Liver (tissue), 9 donors: ENCODE results near the gene ARHGAP29. TPM values are rescaled to one million over a fixed set of nuclear protein-coding genes. Genes with fewer than 3 reads are reported as not detected.

ENCODE experiments used
- DNase-seq: peaks from one replicate; pipeline ENCODE4 v3.0.0-alpha.2; 2017; ENCODE audit warnings: low spot score
- H3K27ac ChIP-seq, 2 donors: one replicate each; pipeline ENCODE4 v1.7.0; 2013; ENCODE audit warnings: inconsistent platforms in 2 of 2, low read length in 2 of 2, control low read depth in 1 of 2, low read depth in 1 of 2, mild to moderate bottlenecking in 1 of 2
- H3K27me3 ChIP-seq, 4 donors: one replicate each; pipeline versions ENCODE4 v1.6.1 to v1.7.0; 2013; ENCODE audit warnings: low read length in 3 of 4, inconsistent platforms in 1 of 4, mild to moderate bottlenecking in 1 of 4, moderate library complexity in 1 of 4; ENCODE audit not compliant: control insufficient read depth in 4 of 4, insufficient read depth in 4 of 4
- H3K36me3 ChIP-seq, 4 donors: one replicate each; pipeline versions ENCODE4 v1.6.1 to v1.7.0; 2013; ENCODE audit warnings: low read length in 3 of 4, mild to moderate bottlenecking in 3 of 4, low read depth in 1 of 4, moderate library complexity in 1 of 4; ENCODE audit not compliant: control insufficient read depth in 4 of 4, insufficient read depth in 3 of 4
- H3K4me1 ChIP-seq, 4 donors: one replicate each; pipeline versions ENCODE4 v1.6.1 to v1.7.0; 2013; ENCODE audit warnings: low read length in 3 of 4, mild to moderate bottlenecking in 3 of 4, moderate library complexity in 1 of 4; ENCODE audit not compliant: control insufficient read depth in 4 of 4, insufficient read depth in 4 of 4
- H3K4me3 ChIP-seq, 3 donors: one replicate each; pipeline versions ENCODE4 v1.6.1 to v1.7.0; 2013; ENCODE audit warnings: low read length in 3 of 3, control low read depth in 1 of 3, low read depth in 1 of 3, mild to moderate bottlenecking in 1 of 3
- H3K9ac ChIP-seq, 2 donors: one replicate each; pipeline ENCODE4 v1.7.0; 2013; ENCODE audit warnings: low read length in 2 of 2, mild to moderate bottlenecking in 2 of 2, moderate library complexity in 2 of 2, control low read depth in 1 of 2, low read depth in 1 of 2
- H3K9me3 ChIP-seq, 4 donors: one replicate each; pipeline versions ENCODE4 v1.6.1 to v1.7.0; 2013; ENCODE audit warnings: low read length in 3 of 4; ENCODE audit not compliant: control insufficient read depth in 4 of 4
- EGR1 ChIP-seq, 2 donors: IDR thresholded peaks; 2 replicates each; pipeline ENCODE4 v1.6.1; 2016 to 2018; ENCODE audit warnings: antibody characterized with exemption in 2 of 2, low read depth in 2 of 2
- FOXA1 ChIP-seq: IDR thresholded peaks from 2 replicates; pipeline ENCODE4 v1.6.1; 2016; ENCODE audit warnings: antibody characterized with exemption
- FOXA2 ChIP-seq: IDR thresholded peaks from 2 replicates; pipeline ENCODE4 v1.6.1; 2016; ENCODE audit warnings: antibody characterized with exemption
- GABPA ChIP-seq, 2 donors: IDR thresholded peaks in 1 of 2; conservative IDR thresholded peaks in 1 of 2; 2 replicates each; pipeline ENCODE4 v1.6.1; 2016; ENCODE audit warnings: antibody characterized with exemption in 2 of 2, mild to moderate bottlenecking in 1 of 2, moderate library complexity in 1 of 2
- HNF4A ChIP-seq, 2 donors: conservative IDR thresholded peaks; 2 replicates each; pipeline ENCODE4 v1.6.1; 2016; ENCODE audit warnings: antibody characterized with exemption in 2 of 2, mild to moderate bottlenecking in 2 of 2
- HNF4G ChIP-seq: IDR thresholded peaks from 2 replicates; pipeline ENCODE4 v1.6.1; 2016; ENCODE audit warnings: antibody characterized with exemption
- JUND ChIP-seq, 2 donors: IDR thresholded peaks; 2 replicates each; pipeline ENCODE4 v1.6.1; 2016; ENCODE audit warnings: antibody characterized with exemption in 2 of 2
- NR2F2 ChIP-seq: IDR thresholded peaks from 2 replicates; pipeline ENCODE4 v1.6.1; 2016; ENCODE audit warnings: antibody characterized with exemption
- RAD21 ChIP-seq, 2 donors: IDR thresholded peaks; 2 replicates each; pipeline ENCODE4 v1.6.1; 2016; ENCODE audit warnings: antibody characterized with exemption in 2 of 2, mild to moderate bottlenecking in 2 of 2
- RXRA ChIP-seq, 2 donors: IDR thresholded peaks; 2 replicates each; pipeline ENCODE4 v1.6.1; 2017 to 2018; ENCODE audit warnings: antibody characterized with exemption in 2 of 2, mild to moderate bottlenecking in 1 of 2
- SP1 ChIP-seq: IDR thresholded peaks from 2 replicates; pipeline ENCODE4 v1.6.1; 2018; ENCODE audit warnings: antibody characterized with exemption, mild to moderate bottlenecking
- TAF1 ChIP-seq: conservative IDR thresholded peaks from 2 replicates; pipeline ENCODE4 v1.6.1; 2016; ENCODE audit warnings: antibody characterized with exemption, mild to moderate bottlenecking
- YY1 ChIP-seq: IDR thresholded peaks from 2 replicates; pipeline ENCODE4 v1.6.1; 2016; ENCODE audit warnings: antibody characterized with exemption, mild to moderate bottlenecking
- WGBS: extraction: QIAGEN DNeasy Blood & Tissue Kit; methylation state at CpG from one replicate; pipeline ENCODE4 v1.1.7; 2013; 5-methylcytosine and 5-hydroxymethylcytosine counted together
- polyA plus RNA-seq, 2 donors: library from polyadenylated mRNA; stranded (reverse) in 1 of 2; unstranded in 1 of 2; fragments of 200-250 nt in 1 of 2; fragments of >200 nt in 1 of 2; fragmentation: Nextera tagmentation in 1 of 2; extraction: Ambion mirVana in 1 of 2; gene quantifications; one replicate each; pipeline versions ENCODE4 v1.2.1 to v1.2.3, GENCODE V29; 2013 to 2015
- total RNA-seq, 2 donors: library from RNA; depleted of rRNA; stranded (reverse); fragments of >200 nt; gene quantifications; one replicate each; pipeline ENCODE4 v1.2.3, GENCODE V29; 2014
- TF ChIP-seq, protein P1 (sequence below): IDR thresholded peaks from 2 replicates; pipeline ENCODE4 v1.6.1; 2016; ENCODE audit warnings: antibody characterized with exemption
- TF ChIP-seq, protein P2 (sequence below): IDR thresholded peaks from 2 replicates; pipeline ENCODE4 v1.6.1; 2016; ENCODE audit warnings: antibody characterized with exemption, mild to moderate bottlenecking
- TF ChIP-seq, protein P3 (sequence below): fragments of 150-350 bp; IDR thresholded peaks from 2 replicates; pipeline ENCODE4 v1.5.1; 2017; ENCODE audit warnings: improper control_type of control experiment, low read depth, low read length; ENCODE audit not compliant: missing input control
- TF ChIP-seq, protein P4 (sequence below): IDR thresholded peaks from 2 replicates; pipeline ENCODE4 v1.6.1; 2016; ENCODE audit warnings: antibody characterized with exemption
- TF ChIP-seq, protein P5 (sequence below): IDR thresholded peaks from 2 replicates; pipeline ENCODE4 v1.6.1; 2016; ENCODE audit warnings: antibody characterized with exemption
- donor health status: healthy.
- donor health status: healthy.
- donor health status: healthy.
- donor health status: healthy.
- donor health status: healthy.

The ARHGAP29 gene
- total and polyA plus RNA-seq, 4 donors, result 8.3 to 27.7 (median 13.2) TPM

DNA sequence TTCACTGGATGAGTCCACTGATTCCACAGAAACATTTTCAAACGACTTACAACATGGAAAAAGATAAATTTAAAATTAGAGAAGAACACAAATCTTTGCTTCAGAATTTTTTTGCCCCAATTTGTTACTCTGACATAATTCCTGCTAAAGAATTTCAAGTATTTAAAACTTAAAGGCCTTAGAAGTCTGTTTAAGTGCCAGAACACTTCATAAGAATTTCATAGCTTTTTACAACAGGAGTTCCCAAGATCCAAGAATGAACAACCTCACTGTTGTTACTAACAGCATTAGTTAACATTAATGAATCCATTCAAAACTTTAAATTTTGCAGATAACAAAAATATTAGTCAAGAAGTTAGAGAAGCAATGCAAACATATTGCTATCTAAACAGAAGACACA lies 31.7 kb downstream of the ARHGAP29 start:
- no peaks in the 10 kb centered on the region for H3K9me3 ChIP-seq
- no peak for DNase-seq
- H3K27me3 ChIP-seq, result no peaks in the 10 kb centered on the region
- peaks cover 0 to 25% (median 14%) of the 10 kb centered on the region in 4 donors for H3K36me3 ChIP-seq
- H3K4me3 ChIP-seq, result no peak overlapping the region
- no peak overlapping the region for H3K27ac ChIP-seq
- 78% methylated on average over 1 of the region's 1 CpG for WGBS
- TF ChIP-seq, protein P1, sequence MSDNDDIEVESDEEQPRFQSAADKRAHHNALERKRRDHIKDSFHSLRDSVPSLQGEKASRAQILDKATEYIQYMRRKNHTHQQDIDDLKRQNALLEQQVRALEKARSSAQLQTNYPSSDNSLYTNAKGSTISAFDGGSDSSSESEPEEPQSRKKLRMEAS, result no peak
- TF ChIP-seq, protein P2, sequence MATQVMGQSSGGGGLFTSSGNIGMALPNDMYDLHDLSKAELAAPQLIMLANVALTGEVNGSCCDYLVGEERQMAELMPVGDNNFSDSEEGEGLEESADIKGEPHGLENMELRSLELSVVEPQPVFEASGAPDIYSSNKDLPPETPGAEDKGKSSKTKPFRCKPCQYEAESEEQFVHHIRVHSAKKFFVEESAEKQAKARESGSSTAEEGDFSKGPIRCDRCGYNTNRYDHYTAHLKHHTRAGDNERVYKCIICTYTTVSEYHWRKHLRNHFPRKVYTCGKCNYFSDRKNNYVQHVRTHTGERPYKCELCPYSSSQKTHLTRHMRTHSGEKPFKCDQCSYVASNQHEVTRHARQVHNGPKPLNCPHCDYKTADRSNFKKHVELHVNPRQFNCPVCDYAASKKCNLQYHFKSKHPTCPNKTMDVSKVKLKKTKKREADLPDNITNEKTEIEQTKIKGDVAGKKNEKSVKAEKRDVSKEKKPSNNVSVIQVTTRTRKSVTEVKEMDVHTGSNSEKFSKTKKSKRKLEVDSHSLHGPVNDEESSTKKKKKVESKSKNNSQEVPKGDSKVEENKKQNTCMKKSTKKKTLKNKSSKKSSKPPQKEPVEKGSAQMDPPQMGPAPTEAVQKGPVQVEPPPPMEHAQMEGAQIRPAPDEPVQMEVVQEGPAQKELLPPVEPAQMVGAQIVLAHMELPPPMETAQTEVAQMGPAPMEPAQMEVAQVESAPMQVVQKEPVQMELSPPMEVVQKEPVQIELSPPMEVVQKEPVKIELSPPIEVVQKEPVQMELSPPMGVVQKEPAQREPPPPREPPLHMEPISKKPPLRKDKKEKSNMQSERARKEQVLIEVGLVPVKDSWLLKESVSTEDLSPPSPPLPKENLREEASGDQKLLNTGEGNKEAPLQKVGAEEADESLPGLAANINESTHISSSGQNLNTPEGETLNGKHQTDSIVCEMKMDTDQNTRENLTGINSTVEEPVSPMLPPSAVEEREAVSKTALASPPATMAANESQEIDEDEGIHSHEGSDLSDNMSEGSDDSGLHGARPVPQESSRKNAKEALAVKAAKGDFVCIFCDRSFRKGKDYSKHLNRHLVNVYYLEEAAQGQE, result no peak
- no peak for TF ChIP-seq RXRA (IDR thresholded peaks at IDR 0.05)
- no peak for TF ChIP-seq JUND (IDR thresholded peaks at IDR 0.05)
- TF ChIP-seq HNF4A (conservative IDR thresholded peaks at IDR 0.05), result no peak
- TF ChIP-seq, protein P3, sequence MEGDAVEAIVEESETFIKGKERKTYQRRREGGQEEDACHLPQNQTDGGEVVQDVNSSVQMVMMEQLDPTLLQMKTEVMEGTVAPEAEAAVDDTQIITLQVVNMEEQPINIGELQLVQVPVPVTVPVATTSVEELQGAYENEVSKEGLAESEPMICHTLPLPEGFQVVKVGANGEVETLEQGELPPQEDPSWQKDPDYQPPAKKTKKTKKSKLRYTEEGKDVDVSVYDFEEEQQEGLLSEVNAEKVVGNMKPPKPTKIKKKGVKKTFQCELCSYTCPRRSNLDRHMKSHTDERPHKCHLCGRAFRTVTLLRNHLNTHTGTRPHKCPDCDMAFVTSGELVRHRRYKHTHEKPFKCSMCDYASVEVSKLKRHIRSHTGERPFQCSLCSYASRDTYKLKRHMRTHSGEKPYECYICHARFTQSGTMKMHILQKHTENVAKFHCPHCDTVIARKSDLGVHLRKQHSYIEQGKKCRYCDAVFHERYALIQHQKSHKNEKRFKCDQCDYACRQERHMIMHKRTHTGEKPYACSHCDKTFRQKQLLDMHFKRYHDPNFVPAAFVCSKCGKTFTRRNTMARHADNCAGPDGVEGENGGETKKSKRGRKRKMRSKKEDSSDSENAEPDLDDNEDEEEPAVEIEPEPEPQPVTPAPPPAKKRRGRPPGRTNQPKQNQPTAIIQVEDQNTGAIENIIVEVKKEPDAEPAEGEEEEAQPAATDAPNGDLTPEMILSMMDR, result no peak
- TF ChIP-seq NR2F2, result no peak
- TF ChIP-seq FOXA2, result no peak
- TF ChIP-seq TAF1, result no peak
- TF ChIP-seq, protein P4, sequence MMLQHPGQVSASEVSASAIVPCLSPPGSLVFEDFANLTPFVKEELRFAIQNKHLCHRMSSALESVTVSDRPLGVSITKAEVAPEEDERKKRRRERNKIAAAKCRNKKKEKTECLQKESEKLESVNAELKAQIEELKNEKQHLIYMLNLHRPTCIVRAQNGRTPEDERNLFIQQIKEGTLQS, result no peak
- TF ChIP-seq, protein P5, sequence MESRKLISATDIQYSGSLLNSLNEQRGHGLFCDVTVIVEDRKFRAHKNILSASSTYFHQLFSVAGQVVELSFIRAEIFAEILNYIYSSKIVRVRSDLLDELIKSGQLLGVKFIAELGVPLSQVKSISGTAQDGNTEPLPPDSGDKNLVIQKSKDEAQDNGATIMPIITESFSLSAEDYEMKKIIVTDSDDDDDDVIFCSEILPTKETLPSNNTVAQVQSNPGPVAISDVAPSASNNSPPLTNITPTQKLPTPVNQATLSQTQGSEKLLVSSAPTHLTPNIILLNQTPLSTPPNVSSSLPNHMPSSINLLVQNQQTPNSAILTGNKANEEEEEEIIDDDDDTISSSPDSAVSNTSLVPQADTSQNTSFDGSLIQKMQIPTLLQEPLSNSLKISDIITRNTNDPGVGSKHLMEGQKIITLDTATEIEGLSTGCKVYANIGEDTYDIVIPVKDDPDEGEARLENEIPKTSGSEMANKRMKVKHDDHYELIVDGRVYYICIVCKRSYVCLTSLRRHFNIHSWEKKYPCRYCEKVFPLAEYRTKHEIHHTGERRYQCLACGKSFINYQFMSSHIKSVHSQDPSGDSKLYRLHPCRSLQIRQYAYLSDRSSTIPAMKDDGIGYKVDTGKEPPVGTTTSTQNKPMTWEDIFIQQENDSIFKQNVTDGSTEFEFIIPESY, result no peak
- TF ChIP-seq YY1, result no peak
- no peak for TF ChIP-seq FOXA1
- TF ChIP-seq HNF4G, result no peak
- no peak for TF ChIP-seq SP1
- TF ChIP-seq EGR1 (IDR thresholded peaks at IDR 0.05; ENCODE audit: low read depth in 2 of 2), result no peak
- TF ChIP-seq RAD21 (IDR thresholded peaks at IDR 0.05), result no peak
- no peak for TF ChIP-seq GABPA (IDR thresholded peaks at IDR 0.05 in 1 of 2, conservative IDR thresholded peaks at IDR 0.05 in 1 of 2)
- no peak overlapping the region for H3K9ac ChIP-seq
- H3K4me1 ChIP-seq, result peaks cover 3 to 18% (median 9%) of the 10 kb centered on the region in 4 donors
